Stomach (tissue), 9 donors: ENCODE results near the gene GNL3. TPM values are rescaled to one million over a fixed set of nuclear protein-coding genes. Genes with fewer than 3 reads are reported as not detected.

Source experiments
- DNase-seq, 2 donors: peaks; one replicate each; pipeline versions ENCODE4 v3.0.0 to v3.0.0-alpha.2; 2013 to 2019
- H3K27ac ChIP-seq, 5 donors: fragments of 200-600 bp in 4 of 5; sonication (generic) in 4 of 5; one replicate each; pipeline ENCODE4 v1.5.1; 2013 to 2019; ENCODE audit warnings: mild to moderate bottlenecking in 1 of 5, moderate library complexity in 1 of 5
- H3K27me3 ChIP-seq, 3 donors: fragments of 200-600 bp; sonication (generic); one replicate each; pipeline ENCODE4 v1.5.1; 2017 to 2019; ENCODE audit warnings: mixed run types in 1 of 3
- H3K36me3 ChIP-seq, 4 donors: fragments of 200-600 bp; sonication (generic); 1 replicate in 3 of 4; 2 replicates in 1 of 4; pipeline ENCODE4 v1.5.1; 2016 to 2019
- H3K4me1 ChIP-seq, 4 donors: fragments of 200-600 bp; sonication (generic); one replicate each; pipeline ENCODE4 v1.5.1; 2016 to 2019
- H3K4me3 ChIP-seq, 4 donors: fragments of 200-600 bp; sonication (generic) in 3 of 4; one replicate each; pipeline ENCODE4 v1.5.1; 2016 to 2019; ENCODE audit warnings: mild to moderate bottlenecking in 1 of 4
- H3K9me3 ChIP-seq, 4 donors: fragments of 200-600 bp; sonication (generic); one replicate each; pipeline ENCODE4 v1.5.1; 2016 to 2019
- EP300 ChIP-seq: sonication (generic); formaldehyde crosslinking; IDR thresholded peaks from one replicate; pipeline ENCODE4 v1.6.1; 2017; ENCODE audit warnings: antibody characterized with exemption
- POLR2A ChIP-seq, 4 donors: fragments of 450-650 bp; IDR thresholded peaks; one replicate each; pipeline ENCODE4 v1.6.1; 2016; ENCODE audit warnings: antibody characterized with exemption in 4 of 4, control low read depth in 2 of 4, mild to moderate bottlenecking in 1 of 4, moderate library complexity in 1 of 4
- POLR2AphosphoS5 ChIP-seq, 3 donors: sonication (generic); formaldehyde crosslinking; IDR thresholded peaks; one replicate each; pipeline ENCODE4 v1.6.1; 2016; ENCODE audit warnings: antibody characterized with exemption in 3 of 3
- WGBS, 5 donors: extraction: QIAGEN DNeasy Blood & Tissue Kit in 3 of 5; methylation state at CpG; one replicate each; pipeline versions ENCODE4 v1.1.5 to v1.1.7; 2013 to 2018; 5-methylcytosine and 5-hydroxymethylcytosine counted together
- intact Hi-C: fragments of 100-400 bp; cut with DNase I; formaldehyde crosslinking; loops from one replicate; pipeline ENCODE4 v1.15.1; 2023; ENCODE audit warnings: low total_unique reads
- polyA plus RNA-seq, 3 donors: library from polyadenylated mRNA; stranded (reverse); fragments of 200-250 nt; gene quantifications; one replicate each; pipeline ENCODE4 v1.2.3, GENCODE V29; 2013
- total RNA-seq, 5 donors: library from RNA; depleted of rRNA; stranded (reverse); fragments of >200 nt; gene quantifications; one replicate each; pipeline versions ENCODE4 v1.1.0 to v1.2.3, GENCODE V29; 2014 to 2016
- TF ChIP-seq, protein P1 (sequence below), 7 experiments: fragments of 450-650 bp in 4 of 7; fragments of 200-600 bp in 3 of 7; sonication (generic) in 3 of 7; IDR thresholded peaks; one replicate each; pipeline ENCODE4 v1.5.1; 2016 to 2019; ENCODE audit warnings: antibody characterized with exemption in 7 of 7, control low read depth in 2 of 7, mild to moderate bottlenecking in 1 of 7
- donor health status: healthy with polysubstance abuse.
- donor health status: Bipolar disorder and iron deficiency.
- donor health status: healthy.

GNL3 gene
- total and polyA plus RNA-seq, 8 donors: 5.8 to 114 (median 62.2) TPM

GRCh38 chr3:52695798-52696671 lies 10.2 kb downstream of the GNL3 start:
- H3K36me3 ChIP-seq: peaks cover 61 to 91% (median 89%) of the 10 kb centered on the region in 4 donors
- TF ChIP-seq, protein P1, sequence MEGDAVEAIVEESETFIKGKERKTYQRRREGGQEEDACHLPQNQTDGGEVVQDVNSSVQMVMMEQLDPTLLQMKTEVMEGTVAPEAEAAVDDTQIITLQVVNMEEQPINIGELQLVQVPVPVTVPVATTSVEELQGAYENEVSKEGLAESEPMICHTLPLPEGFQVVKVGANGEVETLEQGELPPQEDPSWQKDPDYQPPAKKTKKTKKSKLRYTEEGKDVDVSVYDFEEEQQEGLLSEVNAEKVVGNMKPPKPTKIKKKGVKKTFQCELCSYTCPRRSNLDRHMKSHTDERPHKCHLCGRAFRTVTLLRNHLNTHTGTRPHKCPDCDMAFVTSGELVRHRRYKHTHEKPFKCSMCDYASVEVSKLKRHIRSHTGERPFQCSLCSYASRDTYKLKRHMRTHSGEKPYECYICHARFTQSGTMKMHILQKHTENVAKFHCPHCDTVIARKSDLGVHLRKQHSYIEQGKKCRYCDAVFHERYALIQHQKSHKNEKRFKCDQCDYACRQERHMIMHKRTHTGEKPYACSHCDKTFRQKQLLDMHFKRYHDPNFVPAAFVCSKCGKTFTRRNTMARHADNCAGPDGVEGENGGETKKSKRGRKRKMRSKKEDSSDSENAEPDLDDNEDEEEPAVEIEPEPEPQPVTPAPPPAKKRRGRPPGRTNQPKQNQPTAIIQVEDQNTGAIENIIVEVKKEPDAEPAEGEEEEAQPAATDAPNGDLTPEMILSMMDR (IDR thresholded peaks at IDR 0.05): no peak
- TF ChIP-seq POLR2AphosphoS5 (IDR thresholded peaks at IDR 0.05): no peak
- no peak for TF ChIP-seq EP300
- TF ChIP-seq POLR2A (IDR thresholded peaks at IDR 0.05): no peak
- peaks cover 0 to 8% (median 0%) of the 10 kb centered on the region in 4 donors for H3K4me1 ChIP-seq
- no peaks in the 10 kb centered on the region for H3K9me3 ChIP-seq
- no peak for DNase-seq
- intact Hi-C loops: no loop called here
- H3K27ac ChIP-seq: no peak overlapping the region
- 70 to 78% (median 73%) methylated on average over 4 of the region's 4 CpGs for WGBS, 5 donors
- no peaks in the 10 kb centered on the region for H3K27me3 ChIP-seq
- H3K4me3 ChIP-seq: no peak overlapping the region

DNA sequence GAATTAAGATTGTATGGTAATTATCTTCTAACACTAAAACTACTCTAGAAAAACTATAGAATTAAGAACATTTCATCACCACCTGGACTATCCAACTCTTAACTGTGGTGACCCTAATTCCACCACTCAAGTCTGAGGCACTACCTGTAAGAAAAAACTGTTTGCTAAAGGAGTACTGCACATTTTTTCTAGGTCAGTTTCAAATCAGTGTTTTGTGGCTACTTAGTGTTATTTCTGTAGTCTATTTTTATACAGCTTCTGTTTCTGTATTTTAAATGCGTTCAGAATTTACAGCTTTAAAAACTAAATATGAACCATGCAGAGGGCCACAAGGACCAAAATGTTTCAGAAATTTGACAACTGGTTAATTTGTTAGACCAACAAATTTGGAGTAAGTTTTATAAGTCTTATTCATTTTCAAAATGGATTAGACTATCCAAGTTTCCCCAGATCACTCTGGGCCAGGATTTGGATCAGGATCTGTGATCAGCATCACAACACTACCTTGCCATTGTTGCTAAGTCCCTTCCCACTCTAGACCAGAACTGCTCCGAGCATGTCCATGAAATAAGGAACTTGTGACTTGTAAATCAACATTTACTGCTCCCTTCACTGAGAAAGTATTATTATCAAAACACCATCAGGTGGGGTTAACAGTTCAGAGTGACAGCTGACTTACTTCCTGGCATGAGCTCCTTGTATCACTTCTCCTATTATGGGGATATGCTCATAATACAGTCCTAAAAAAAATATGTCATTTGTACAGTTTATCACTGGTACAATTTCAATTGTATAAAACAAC lies 11.2 kb downstream of the GNL3 start:
- H3K27me3 ChIP-seq: no peaks in the 10 kb centered on the region
- intact Hi-C loops: no loop called here
- 69 to 82% (median 72%) methylated on average over 2 of the region's 2 CpGs for WGBS, 5 donors
- H3K27ac ChIP-seq: no peak overlapping the region
- no peak overlapping the region for H3K4me3 ChIP-seq
- no peak for DNase-seq
- H3K36me3 ChIP-seq: peaks cover 53 to 81% (median 79%) of the 10 kb centered on the region in 4 donors
- no peaks in the 10 kb centered on the region for H3K9me3 ChIP-seq
- peaks cover 0 to 9% (median 1%) of the 10 kb centered on the region in 4 donors for H3K4me1 ChIP-seq
- TF ChIP-seq EP300 (no peak), POLR2A (IDR thresholded peaks at IDR 0.05) (no peak), POLR2AphosphoS5 (IDR thresholded peaks at IDR 0.05) (no peak)
- TF ChIP-seq, protein P1 (IDR thresholded peaks at IDR 0.05): no peak

DNA sequence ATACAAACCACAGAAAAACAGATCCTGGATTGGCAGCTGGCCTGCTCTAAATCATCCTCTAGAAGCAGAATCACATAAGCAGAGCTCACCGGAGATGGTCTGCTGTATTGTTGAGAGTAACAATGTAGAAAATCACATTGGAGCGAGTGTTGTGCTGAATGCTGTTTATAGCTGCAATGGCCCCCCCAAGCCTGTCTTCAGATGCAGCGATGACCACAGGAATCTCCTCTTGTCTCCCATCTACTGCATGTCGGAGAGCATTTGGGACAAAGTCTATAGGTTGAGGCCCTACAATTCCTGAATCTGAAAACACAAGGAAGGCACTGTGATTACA lies 11.8 kb downstream of the GNL3 start:
- Histone ChIP-seq H3K9me3 (no peaks in the 10 kb centered on the region), H3K4me1 (peaks cover 0 to 15% (median 4%) of the 10 kb centered on the region in 4 donors), H3K36me3 (peaks cover 48 to 75% (median 73%) of the 10 kb centered on the region in 4 donors), H3K4me3 (no peak overlapping the region), H3K27ac (no peak overlapping the region), H3K27me3 (no peaks in the 10 kb centered on the region)
- 84 to 95% (median 91%) methylated on average over 4 of the region's 4 CpGs for WGBS, 5 donors
- intact Hi-C loops: no loop called here
- TF ChIP-seq, protein P1 (IDR thresholded peaks at IDR 0.05): no peak
- TF ChIP-seq POLR2A (IDR thresholded peaks at IDR 0.05) (no peak), POLR2AphosphoS5 (IDR thresholded peaks at IDR 0.05) (no peak), EP300 (no peak)
- DNase-seq: no peak

DNA sequence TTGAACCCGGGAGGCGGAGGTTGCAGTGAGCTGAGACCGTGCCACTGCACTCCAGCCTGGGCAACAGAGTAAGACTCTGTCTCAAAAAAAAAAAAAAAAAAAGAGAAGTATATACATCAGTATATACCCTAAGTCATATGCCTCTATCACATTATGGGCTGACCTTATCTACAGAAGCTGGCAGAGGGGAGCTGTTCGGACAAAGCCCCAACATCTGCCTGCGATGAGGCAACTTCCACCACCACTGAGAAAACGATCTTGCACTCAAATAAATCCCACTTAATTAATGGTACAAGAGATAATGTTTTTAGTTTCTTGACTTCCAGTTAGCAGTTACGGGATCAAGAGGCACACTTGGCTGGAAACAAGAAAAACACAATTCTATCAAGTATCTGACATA lies 17.5 kb downstream of the GNL3 start:
- 82 to 90% (median 89%) methylated on average over 7 of the region's 7 CpGs for WGBS, 5 donors
- peaks cover 11 to 51% (median 45%) of the 10 kb centered on the region in 4 donors for H3K4me1 ChIP-seq
- DNase-seq: no peak
- H3K36me3 ChIP-seq: peaks cover 4 to 26% (median 23%) of the 10 kb centered on the region in 4 donors
- TF ChIP-seq POLR2A (IDR thresholded peaks at IDR 0.05): no peak
- no peaks in the 10 kb centered on the region for H3K27me3 ChIP-seq
- peak overlapping the region in 3 of 5 donors; percentile 89 to 95 (median 92) for H3K27ac ChIP-seq
- H3K9me3 ChIP-seq: no peaks in the 10 kb centered on the region
- intact Hi-C loops: no loop called here
- no peak overlapping the region for H3K4me3 ChIP-seq
